ENCODE data around the gene PKNOX1. TPM values are rescaled to one million over a fixed set of nuclear protein-coding genes. Genes with fewer than 3 reads are reported as not detected.

PKNOX1 gene
- total RNA-seq, 1 experiment from 2014 or later: 19.7 TPM

DNA sequence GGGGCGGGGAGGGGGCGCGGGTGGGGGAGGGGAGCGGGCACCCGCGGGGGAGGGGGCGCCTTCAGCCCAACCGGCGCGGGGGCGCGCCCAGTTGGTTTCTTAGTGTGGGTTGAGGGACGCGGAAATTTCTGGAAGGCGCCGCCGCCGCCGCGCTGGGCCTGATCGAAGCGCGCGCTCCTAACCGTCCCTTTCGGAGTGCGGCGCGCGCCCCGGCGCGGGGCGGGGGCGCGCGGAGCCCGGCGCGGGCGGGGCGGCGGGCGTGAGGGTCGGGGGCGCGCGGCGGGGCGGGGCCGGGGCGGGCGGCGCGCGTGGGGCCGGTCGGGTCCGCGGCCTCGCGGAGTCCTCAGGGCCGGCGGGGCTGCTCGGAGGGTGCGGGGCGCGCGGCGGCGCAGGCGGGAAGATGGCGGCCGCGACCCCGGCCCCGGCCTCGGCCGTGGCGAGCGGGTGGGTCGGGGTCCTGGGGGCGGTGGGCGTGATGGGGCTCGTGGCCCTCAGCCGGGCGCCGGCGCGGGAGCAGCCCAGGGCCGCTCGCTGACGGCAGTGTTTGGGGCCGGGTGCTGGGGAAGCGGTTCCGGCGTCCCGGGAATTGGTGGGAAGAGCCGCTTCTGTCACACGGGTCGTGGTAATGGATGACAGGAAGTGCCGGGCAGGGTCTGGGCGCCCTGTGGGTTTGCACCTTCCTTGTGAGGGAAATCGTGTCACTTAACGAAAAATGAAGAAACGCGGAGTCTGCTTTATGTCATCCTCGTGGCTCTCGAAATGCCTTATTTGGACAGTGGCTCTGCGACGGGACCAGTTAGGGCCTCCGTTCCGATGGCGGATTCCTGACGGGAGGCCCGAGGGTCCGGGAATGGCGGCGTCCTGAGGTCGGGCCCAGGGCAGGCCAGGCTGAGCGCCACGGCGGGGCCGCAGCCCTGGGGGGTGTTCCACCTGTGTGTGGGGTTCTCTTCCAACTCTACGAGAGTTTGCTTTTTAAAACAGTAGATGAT lies 764 bp downstream of the PKNOX1 start:
- Histone ChIP-seq H3K9me3 (ENCODE audit: low read length) (no peaks in the 10 kb centered on the region), H3K4me3 (ENCODE audit: low read length) (peak overlapping the region; percentile 86), H3K4me1 (ENCODE audit: low read length) (peaks cover 33% of the 10 kb centered on the region), H3K4me2 (ENCODE audit: low read depth, low read length, poor library complexity, severe bottlenecking) (peak overlapping the region; percentile 82), H4K20me1 (ENCODE audit: insufficient read depth, low read depth, low read length) (0 out of 2 replicates have a peak, but pooled peaks cover 5% of the 10 kb centered on the region), H3K36me3 (ENCODE audit: insufficient read depth, low read length) (peaks cover 7% of the 10 kb centered on the region), H3K79me2 (ENCODE audit: low read length) (peaks cover 26% of the 10 kb centered on the region), H3K27me3 (ENCODE audit: low read length) (no peaks in the 10 kb centered on the region), H2AFZ (ENCODE audit: low read length) (0 out of 2 replicates have a peak overlapping the region, but pooled peaks have one; percentile 49), H3K27ac (ENCODE audit: low read length) (peak overlapping the region; percentile 65), H3K9ac (ENCODE audit: low read length) (peak overlapping the region; percentile 89), H3K9me2 (replicated peaks; ENCODE audit: insufficient read depth, low read length) (no peaks in the 10 kb centered on the region)
- peak; percentile 82 for DNase-seq

DNA sequence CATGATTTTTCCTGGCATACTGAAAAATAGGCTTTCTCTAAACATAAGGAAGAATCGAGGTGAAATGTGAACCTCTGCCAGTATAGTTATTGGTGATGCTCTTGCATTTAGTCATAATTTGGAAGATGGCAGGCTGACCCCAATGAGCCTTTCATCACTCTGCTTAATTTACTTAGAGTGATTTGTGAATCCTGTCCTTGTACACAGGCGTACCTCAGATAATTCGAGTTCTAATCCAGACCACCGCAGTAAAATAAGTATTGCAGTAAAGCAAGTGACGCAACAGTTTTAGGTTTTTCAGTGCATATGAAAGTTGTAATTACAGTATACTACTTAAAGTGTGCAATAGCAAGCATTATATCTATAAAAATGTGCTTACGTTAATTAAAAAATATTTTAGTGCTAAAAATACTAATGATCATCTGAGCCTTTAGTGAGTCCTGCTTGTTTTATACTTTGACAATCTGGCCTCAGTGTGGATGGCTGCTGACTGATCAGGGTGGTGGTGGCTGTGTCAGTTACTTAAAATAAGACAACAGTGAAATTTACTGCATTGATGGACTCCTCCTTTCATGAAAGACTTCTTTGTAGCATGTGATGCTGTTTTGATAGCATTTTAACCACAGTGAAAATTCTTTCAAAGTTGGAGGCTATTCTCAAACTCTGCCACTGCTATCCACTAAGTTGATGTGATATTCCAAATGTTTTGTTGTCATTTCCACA lies 1.7 kb downstream of the PKNOX1 start:
- no peaks in the 10 kb centered on the region for H3K9me2 ChIP-seq (replicated peaks; ENCODE audit: insufficient read depth, low read length)
- H3K9me3 ChIP-seq (ENCODE audit: low read length): no peaks in the 10 kb centered on the region
- H3K36me3 ChIP-seq (ENCODE audit: insufficient read depth, low read length): peaks cover 7% of the 10 kb centered on the region
- DNase-seq: peak; percentile 52
- H3K4me3 ChIP-seq (ENCODE audit: low read length): peak overlapping the region; percentile 86
- H2AFZ ChIP-seq (ENCODE audit: low read length): no peak overlapping the region
- no peaks in the 10 kb centered on the region for H3K27me3 ChIP-seq (ENCODE audit: low read length)
- H3K9ac ChIP-seq (ENCODE audit: low read length): peak overlapping the region; percentile 89
- H3K79me2 ChIP-seq (ENCODE audit: low read length): peaks cover 35% of the 10 kb centered on the region
- H4K20me1 ChIP-seq (ENCODE audit: insufficient read depth, low read depth, low read length): 0 out of 2 replicates have a peak, but pooled peaks cover 5% of the 10 kb centered on the region
- H3K27ac ChIP-seq (ENCODE audit: low read length): peak overlapping the region; percentile 65
- H3K4me2 ChIP-seq (ENCODE audit: low read depth, low read length, poor library complexity, severe bottlenecking): peak overlapping the region; percentile 82
- H3K4me1 ChIP-seq (ENCODE audit: low read length): peaks cover 41% of the 10 kb centered on the region

DNA sequence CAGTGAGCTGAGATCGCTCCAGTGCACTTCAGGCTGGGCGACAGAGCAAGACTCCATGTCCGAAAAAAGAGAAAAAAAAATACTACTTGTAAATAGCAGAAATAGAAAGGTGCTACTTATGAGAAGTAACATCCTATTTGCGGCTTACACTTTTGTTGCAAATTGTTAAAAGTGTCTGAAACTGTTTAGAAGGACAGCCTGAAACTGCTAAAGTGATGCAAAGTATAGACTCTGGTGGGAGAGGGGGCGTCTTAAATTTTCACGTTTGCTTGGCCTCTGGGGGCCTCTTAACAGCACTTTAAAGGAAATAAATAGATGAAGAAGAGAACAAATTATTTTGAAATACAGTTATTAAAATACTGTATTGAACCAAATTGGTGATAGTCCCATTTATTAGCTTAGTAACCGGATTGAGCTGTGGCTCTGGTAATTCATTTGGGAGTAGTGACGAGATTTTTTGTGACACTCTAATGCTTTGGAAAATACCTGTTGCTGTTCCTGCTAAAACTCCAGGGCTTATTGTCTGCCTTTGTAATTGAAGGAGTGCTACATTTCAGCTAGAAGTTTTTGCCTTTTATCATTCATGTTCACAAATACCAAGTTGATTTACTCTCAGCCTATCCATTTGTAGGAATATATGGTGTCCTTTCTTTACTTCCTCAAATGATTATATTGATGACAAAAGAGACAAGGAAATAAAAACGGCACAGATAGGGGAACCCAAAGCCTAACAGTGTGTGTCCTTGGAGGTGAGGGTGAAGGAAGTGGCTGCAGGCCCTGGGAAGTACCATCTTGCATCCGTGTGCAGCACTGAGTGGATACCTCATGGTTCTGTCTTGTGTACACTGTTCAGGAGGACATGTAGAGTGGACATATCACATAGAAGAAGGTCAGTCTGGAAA lies 6.2 kb downstream of the PKNOX1 start:
- H3K9me3 ChIP-seq (ENCODE audit: low read length): no peaks in the 10 kb centered on the region
- H3K27me3 ChIP-seq (ENCODE audit: low read length): no peaks in the 10 kb centered on the region
- no peaks in the 10 kb centered on the region for H3K9me2 ChIP-seq (replicated peaks; ENCODE audit: insufficient read depth, low read length)
- peaks cover 42% of the 10 kb centered on the region for H3K79me2 ChIP-seq (ENCODE audit: low read length)
- H3K9ac ChIP-seq (ENCODE audit: low read length): no peak overlapping the region
- H3K27ac ChIP-seq (ENCODE audit: low read length): peak overlapping the region; percentile 56
- DNase-seq: peak; percentile 53
- 0 out of 2 replicates have a peak, but pooled peaks cover 5% of the 10 kb centered on the region for H4K20me1 ChIP-seq (ENCODE audit: insufficient read depth, low read depth, low read length)
- H3K4me2 ChIP-seq (ENCODE audit: low read depth, low read length, poor library complexity, severe bottlenecking): peak overlapping the region; percentile 6
- no peak overlapping the region for H2AFZ ChIP-seq (ENCODE audit: low read length)
- no peak overlapping the region for H3K4me3 ChIP-seq (ENCODE audit: low read length)
- H3K4me1 ChIP-seq (ENCODE audit: low read length): peaks cover 33% of the 10 kb centered on the region
- H3K36me3 ChIP-seq (ENCODE audit: insufficient read depth, low read length): peaks cover 7% of the 10 kb centered on the region

DNA sequence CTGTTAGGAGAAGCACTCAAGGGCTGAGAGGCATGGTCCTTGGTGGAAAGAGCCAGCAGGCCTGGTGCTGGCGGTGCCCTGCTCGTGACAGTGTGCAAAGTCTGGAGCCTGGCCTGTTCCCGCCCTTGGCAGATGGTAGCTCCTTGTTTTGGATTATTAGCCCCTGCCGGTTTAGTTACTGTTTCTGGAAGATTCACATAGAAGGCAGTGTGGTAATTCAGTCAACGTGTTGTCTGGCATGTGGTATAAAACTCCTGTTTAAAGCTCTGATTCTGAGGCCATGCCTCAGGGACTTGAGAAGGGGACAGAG lies 6.8 kb downstream of the PKNOX1 start:
- Histone ChIP-seq H3K9me2 (replicated peaks; ENCODE audit: insufficient read depth, low read length) (no peaks in the 10 kb centered on the region), H3K27ac (ENCODE audit: low read length) (no peak overlapping the region), H3K4me2 (ENCODE audit: low read depth, low read length, poor library complexity, severe bottlenecking) (no peak overlapping the region), H4K20me1 (ENCODE audit: insufficient read depth, low read depth, low read length) (0 out of 2 replicates have a peak, but pooled peaks cover 5% of the 10 kb centered on the region), H3K27me3 (ENCODE audit: low read length) (no peaks in the 10 kb centered on the region), H3K4me3 (ENCODE audit: low read length) (no peak overlapping the region), H3K9me3 (ENCODE audit: low read length) (no peaks in the 10 kb centered on the region), H3K36me3 (ENCODE audit: insufficient read depth, low read length) (peaks cover 7% of the 10 kb centered on the region), H2AFZ (ENCODE audit: low read length) (no peak overlapping the region), H3K4me1 (ENCODE audit: low read length) (peaks cover 27% of the 10 kb centered on the region), H3K79me2 (ENCODE audit: low read length) (peaks cover 36% of the 10 kb centered on the region), H3K9ac (ENCODE audit: low read length) (no peak overlapping the region)
- DNase-seq: no peak

DNA sequence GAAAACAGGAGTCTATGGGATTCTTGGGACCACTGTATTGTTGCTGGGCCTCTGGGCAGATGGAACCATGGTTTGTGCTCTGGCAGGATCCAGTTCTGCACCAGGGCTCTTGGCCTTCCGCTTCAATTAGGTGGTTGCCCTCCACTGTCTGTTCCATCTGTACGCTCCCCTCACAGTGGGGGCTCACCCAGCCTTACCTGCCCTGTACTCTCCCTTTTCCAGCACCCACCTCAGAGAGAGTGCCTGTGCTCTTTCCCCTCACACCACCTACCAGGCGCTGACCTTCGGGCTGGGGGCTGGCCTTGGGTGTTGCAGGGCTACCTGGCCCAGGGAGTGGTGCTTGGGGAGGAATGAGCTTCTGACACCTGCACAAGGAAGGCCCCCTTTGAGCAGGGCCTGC lies 7.5 kb downstream of the PKNOX1 start:
- H3K4me2 ChIP-seq (ENCODE audit: low read depth, low read length, poor library complexity, severe bottlenecking): no peak overlapping the region
- DNase-seq: no peak
- peaks cover 22% of the 10 kb centered on the region for H3K4me1 ChIP-seq (ENCODE audit: low read length)
- no peaks in the 10 kb centered on the region for H3K27me3 ChIP-seq (ENCODE audit: low read length)
- no peak overlapping the region for H3K9ac ChIP-seq (ENCODE audit: low read length)
- H2AFZ ChIP-seq (ENCODE audit: low read length): no peak overlapping the region
- H3K36me3 ChIP-seq (ENCODE audit: insufficient read depth, low read length): peaks cover 2% of the 10 kb centered on the region
- H3K9me2 ChIP-seq (replicated peaks; ENCODE audit: insufficient read depth, low read length): no peaks in the 10 kb centered on the region
- no peak overlapping the region for H3K4me3 ChIP-seq (ENCODE audit: low read length)
- H4K20me1 ChIP-seq (ENCODE audit: insufficient read depth, low read depth, low read length): 0 out of 2 replicates have a peak, but pooled peaks cover 5% of the 10 kb centered on the region
- H3K9me3 ChIP-seq (ENCODE audit: low read length): no peaks in the 10 kb centered on the region
- H3K79me2 ChIP-seq (ENCODE audit: low read length): peaks cover 29% of the 10 kb centered on the region
- H3K27ac ChIP-seq (ENCODE audit: low read length): no peak overlapping the region

DNA sequence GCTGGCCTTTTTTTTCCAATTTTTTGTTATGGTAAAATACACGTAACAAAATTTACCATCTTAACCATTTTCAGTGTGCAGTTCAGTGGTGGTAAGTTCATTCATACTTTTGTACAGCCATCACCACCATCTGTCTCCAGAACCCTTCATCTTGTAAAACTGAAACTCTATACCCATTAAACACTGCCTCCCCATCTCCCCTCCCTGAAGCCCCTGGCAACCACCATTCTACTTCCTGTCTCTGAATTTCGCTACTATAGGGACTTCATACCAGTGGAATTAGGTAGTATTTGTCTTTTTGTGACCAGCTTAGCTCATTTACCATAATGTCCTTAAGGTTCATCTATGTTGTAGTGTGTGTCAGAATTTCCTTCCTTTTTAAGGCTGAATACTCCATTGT lies 8.7 kb downstream of the PKNOX1 start:
- Histone ChIP-seq H3K36me3 (ENCODE audit: insufficient read depth, low read length) (no peaks in the 10 kb centered on the region), H3K4me2 (ENCODE audit: low read depth, low read length, poor library complexity, severe bottlenecking) (no peak overlapping the region), H4K20me1 (ENCODE audit: insufficient read depth, low read depth, low read length) (0 out of 2 replicates have a peak, but pooled peaks cover 5% of the 10 kb centered on the region), H3K79me2 (ENCODE audit: low read length) (peaks cover 23% of the 10 kb centered on the region), H3K9me3 (ENCODE audit: low read length) (no peaks in the 10 kb centered on the region), H3K9ac (ENCODE audit: low read length) (no peak overlapping the region), H3K27me3 (ENCODE audit: low read length) (no peaks in the 10 kb centered on the region), H3K4me1 (ENCODE audit: low read length) (peaks cover 22% of the 10 kb centered on the region), H3K9me2 (replicated peaks; ENCODE audit: insufficient read depth, low read length) (no peaks in the 10 kb centered on the region), H2AFZ (ENCODE audit: low read length) (no peak overlapping the region), H3K27ac (ENCODE audit: low read length) (no peak overlapping the region), H3K4me3 (ENCODE audit: low read length) (no peak overlapping the region)
- no peak for DNase-seq

DNA sequence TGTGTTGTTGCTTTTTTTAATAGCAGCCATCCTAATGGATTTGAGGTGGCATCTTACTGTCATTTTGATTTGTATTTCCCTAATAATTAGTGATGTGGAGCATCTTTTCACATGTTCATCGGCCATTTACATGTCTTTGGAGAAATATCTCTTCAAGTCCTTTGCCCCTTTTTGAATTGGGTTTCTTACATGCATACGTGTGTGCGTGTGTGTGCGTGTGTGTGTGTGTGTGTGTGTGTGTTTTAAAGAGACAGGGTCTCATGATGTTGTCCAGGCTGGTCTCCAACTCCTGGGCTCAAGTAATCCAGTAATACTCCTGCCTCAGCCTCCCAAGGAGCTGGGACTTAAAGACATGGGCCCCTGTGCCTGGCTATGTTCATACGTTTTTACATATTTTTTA lies 9.5 kb downstream of the PKNOX1 start:
- H3K9me3 ChIP-seq (ENCODE audit: low read length): no peaks in the 10 kb centered on the region
- no peak for DNase-seq
- H3K9ac ChIP-seq (ENCODE audit: low read length): no peak overlapping the region
- H3K9me2 ChIP-seq (replicated peaks; ENCODE audit: insufficient read depth, low read length): no peaks in the 10 kb centered on the region
- H3K4me1 ChIP-seq (ENCODE audit: low read length): peaks cover 20% of the 10 kb centered on the region
- no peak overlapping the region for H3K4me2 ChIP-seq (ENCODE audit: low read depth, low read length, poor library complexity, severe bottlenecking)
- H3K27me3 ChIP-seq (ENCODE audit: low read length): no peaks in the 10 kb centered on the region
- no peak overlapping the region for H3K27ac ChIP-seq (ENCODE audit: low read length)
- 0 out of 2 replicates have a peak, but pooled peaks cover 5% of the 10 kb centered on the region for H4K20me1 ChIP-seq (ENCODE audit: insufficient read depth, low read depth, low read length)
- no peak overlapping the region for H2AFZ ChIP-seq (ENCODE audit: low read length)
- H3K4me3 ChIP-seq (ENCODE audit: low read length): no peak overlapping the region
- peaks cover 23% of the 10 kb centered on the region for H3K79me2 ChIP-seq (ENCODE audit: low read length)
- no peaks in the 10 kb centered on the region for H3K36me3 ChIP-seq (ENCODE audit: insufficient read depth, low read length)

Data from Karpas-422 (cell line).